Vagina (tissue), 2 donors: Measurements from ENCODE around the gene SELENOM.

Experiments
- CTCF ChIP-seq, 3 experiments: fragments of 450-650 bp in 2 of 3; fragments of 200-600 bp in 1 of 3; sonication (generic) in 1 of 3; IDR thresholded peaks; one replicate each; pipeline ENCODE4 v1.5.1; 2017 to 2019; ENCODE audit warnings: antibody characterized with exemption in 3 of 3, mild to moderate bottlenecking in 2 of 3, moderate library complexity in 2 of 3
- POLR2A ChIP-seq, 2 donors: fragments of 450-650 bp; IDR thresholded peaks; one replicate each; pipeline ENCODE4 v1.6.1; 2017; ENCODE audit warnings: antibody characterized with exemption in 2 of 2, mild to moderate bottlenecking in 2 of 2, moderate library complexity in 2 of 2
- POLR2AphosphoS5 ChIP-seq, 2 donors: sonication (generic); formaldehyde crosslinking; IDR thresholded peaks; one replicate each; pipeline ENCODE4 v1.9.0; 2017; ENCODE audit warnings: antibody characterized with exemption in 2 of 2, mild to moderate bottlenecking in 2 of 2, low read depth in 1 of 2; ENCODE audit not compliant: insufficient read depth in 1 of 2

GRCh38 chr22:31075961-31076360 lies 31.4 kb downstream of the SELENOM start:
- no peak for TF ChIP-seq POLR2A (IDR thresholded peaks at IDR 0.05)
- no peak for TF ChIP-seq CTCF (IDR thresholded peaks at IDR 0.05)
- peak; percentile 80 for TF ChIP-seq POLR2AphosphoS5 (IDR thresholded peaks at IDR 0.05; ENCODE audit: insufficient read depth in 1 of 2, low read depth in 1 of 2)
